ENCODE data around the gene PTPN23. TPM values are rescaled to one million over a fixed set of nuclear protein-coding genes. Genes with fewer than 3 reads are reported as not detected.

PTPN23 gene
- total RNA-seq, 1 donor from 2014 or later, result 56.7 TPM

GRCh38 chr3:47342151-47342550 is 38.7 kb upstream of the PTPN23 start:
- H3K36me3 Mint-ChIP-seq, result peaks cover 30% of the 10 kb centered on the region
- no peak for TF ChIP-seq CTCF (IDR thresholded peaks at IDR 0.05; ENCODE audit: unreplicated experiment)
- no peak overlapping the region for H3K27ac Mint-ChIP-seq
- no peak for DNase-seq (ENCODE audit: low spot score in 2 of 2, unreplicated experiment in 2 of 2)
- H3K27me3 Mint-ChIP-seq (ENCODE audit: low read depth), result no peaks in the 10 kb centered on the region
- no peak overlapping the region for H3K4me3 Mint-ChIP-seq
- no peaks in the 10 kb centered on the region for H3K9me3 Mint-ChIP-seq
- H3K4me1 Mint-ChIP-seq, result no peaks in the 10 kb centered on the region

DNA sequence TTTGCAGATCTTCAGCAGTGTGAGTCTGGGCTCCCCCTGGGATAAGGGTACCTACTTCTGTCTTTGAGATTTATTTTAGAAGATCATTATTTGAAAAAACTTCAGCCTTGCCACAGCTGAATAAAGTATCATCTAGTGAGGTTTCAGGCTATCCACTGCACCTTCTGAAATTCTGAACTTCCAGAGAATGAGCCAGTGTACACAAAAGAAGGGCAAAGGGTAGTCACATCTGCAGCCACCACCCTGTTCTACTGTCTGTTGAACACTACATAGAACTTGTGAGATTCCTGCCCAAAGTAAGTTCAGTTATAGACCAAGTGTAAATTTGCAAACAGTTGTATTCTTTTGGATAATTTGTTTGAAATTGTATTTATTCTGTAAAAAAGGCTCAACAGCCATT is 38.0 kb upstream of the PTPN23 start:
- Mint-ChIP-seq H3K36me3 (peaks cover 28% of the 10 kb centered on the region), H3K9me3 (no peaks in the 10 kb centered on the region), H3K27me3 (ENCODE audit: low read depth) (no peaks in the 10 kb centered on the region), H3K27ac (no peak overlapping the region), H3K4me1 (no peaks in the 10 kb centered on the region), H3K4me3 (no peak overlapping the region)
- DNase-seq (ENCODE audit: low spot score in 2 of 2, unreplicated experiment in 2 of 2), result no peak
- TF ChIP-seq CTCF (IDR thresholded peaks at IDR 0.05; ENCODE audit: unreplicated experiment), result no peak

DNA sequence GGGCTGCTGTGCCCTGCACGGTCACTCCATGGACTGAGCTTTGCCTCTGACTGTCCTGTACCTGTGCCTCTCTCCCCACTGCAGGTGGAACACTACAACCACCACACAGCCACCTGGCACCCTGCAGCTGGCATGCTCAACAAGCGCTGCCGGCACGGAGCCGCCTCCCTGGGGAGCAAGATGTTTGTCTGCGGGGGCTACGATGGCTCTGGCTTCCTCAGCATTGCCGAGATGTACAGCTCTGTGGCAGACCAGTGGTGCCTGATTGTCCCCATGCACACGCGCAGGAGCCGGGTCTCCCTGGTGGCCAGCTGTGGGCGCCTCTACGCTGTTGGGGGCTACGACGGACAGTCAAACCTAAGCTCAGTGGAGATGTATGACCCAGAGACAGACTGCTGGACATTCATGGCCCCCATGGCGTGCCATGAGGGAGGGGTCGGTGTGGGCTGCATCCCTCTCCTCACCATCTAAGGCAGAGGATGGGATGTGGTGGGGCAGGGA is 37.3 kb upstream of the PTPN23 start:
- H3K36me3 Mint-ChIP-seq, result peaks cover 23% of the 10 kb centered on the region
- no peaks in the 10 kb centered on the region for H3K9me3 Mint-ChIP-seq
- no peak overlapping the region for H3K27ac Mint-ChIP-seq
- no peaks in the 10 kb centered on the region for H3K4me1 Mint-ChIP-seq
- no peak overlapping the region for H3K4me3 Mint-ChIP-seq
- no peak for TF ChIP-seq CTCF (IDR thresholded peaks at IDR 0.05; ENCODE audit: unreplicated experiment)
- no peaks in the 10 kb centered on the region for H3K27me3 Mint-ChIP-seq (ENCODE audit: low read depth)
- no peak for DNase-seq (ENCODE audit: low spot score in 2 of 2, unreplicated experiment in 2 of 2)

GRCh38 chr3:47344971-47345370 is 35.9 kb upstream of the PTPN23 start:
- no peak overlapping the region for H3K4me3 Mint-ChIP-seq
- no peak for TF ChIP-seq CTCF (IDR thresholded peaks at IDR 0.05; ENCODE audit: unreplicated experiment)
- H3K27me3 Mint-ChIP-seq (ENCODE audit: low read depth), result no peaks in the 10 kb centered on the region
- no peaks in the 10 kb centered on the region for H3K4me1 Mint-ChIP-seq
- no peaks in the 10 kb centered on the region for H3K9me3 Mint-ChIP-seq
- H3K36me3 Mint-ChIP-seq, result peaks cover 14% of the 10 kb centered on the region
- no peak overlapping the region for H3K27ac Mint-ChIP-seq
- no peak for DNase-seq (ENCODE audit: low spot score in 2 of 2, unreplicated experiment in 2 of 2)

- H3K27ac Mint-ChIP-seq, result no peak overlapping the region
These were observed 33.5 kb upstream of the PTPN23 start for GRCh38 chr3:47347217-47347801.

More at GRCh38 chr3:47347217-47347801, 33.5 kb upstream of the PTPN23 start:
- no peak for DNase-seq (ENCODE audit: low spot score in 2 of 2, unreplicated experiment in 2 of 2)
- Mint-ChIP-seq H3K4me1 (no peaks in the 10 kb centered on the region), H3K36me3 (peaks cover 13% of the 10 kb centered on the region), H3K27me3 (ENCODE audit: low read depth) (no peaks in the 10 kb centered on the region), H3K9me3 (peaks cover 5% of the 10 kb centered on the region), H3K4me3 (no peak overlapping the region)
- TF ChIP-seq CTCF (IDR thresholded peaks at IDR 0.05; ENCODE audit: unreplicated experiment), result no peak

Measured in mesothelial cell of epicardium (in vitro differentiated cells).